Rectal smooth muscle tissue (tissue), 1 donor: ENCODE data around the gene SLX9.

Source experiments
- H3K27ac ChIP-seq: one replicate; pipeline ENCODE4 v1.7.0; 2013; ENCODE audit warnings: low read depth, low read length, inconsistent platforms
- H3K27me3 ChIP-seq: one replicate; pipeline ENCODE4 v1.7.0; 2013; ENCODE audit warnings: low read length; ENCODE audit not compliant: control insufficient read depth, insufficient read depth
- H3K36me3 ChIP-seq: one replicate; pipeline ENCODE4 v1.7.0; 2013; ENCODE audit warnings: low read length; ENCODE audit not compliant: control insufficient read depth, insufficient read depth
- H3K4me1 ChIP-seq: one replicate; pipeline ENCODE4 v1.7.0; 2013; ENCODE audit warnings: low read length; ENCODE audit not compliant: control insufficient read depth, insufficient read depth
- H3K4me3 ChIP-seq: one replicate; pipeline ENCODE4 v1.7.0; 2013; ENCODE audit warnings: low read length
- H3K9ac ChIP-seq: one replicate; pipeline ENCODE4 v1.7.0; 2013; ENCODE audit warnings: low read length

SLX9 gene

GRCh38 chr21:44931501-44932407 lies 8.1 kb upstream of the SLX9 start:
- Histone ChIP-seq H3K4me1 (no peaks in the 10 kb centered on the region), H3K4me3 (peak overlapping the region; percentile 48), H3K36me3 (no peaks in the 10 kb centered on the region), H3K27me3 (peaks cover 8% of the 10 kb centered on the region), H3K27ac (no peak overlapping the region), H3K9ac (no peak overlapping the region)

- no peaks in the 10 kb centered on the region for H3K4me1 ChIP-seq
- no peak overlapping the region for H3K9ac ChIP-seq
- no peaks in the 10 kb centered on the region for H3K36me3 ChIP-seq
- H3K27me3 ChIP-seq, result peaks cover 8% of the 10 kb centered on the region
- H3K4me3 ChIP-seq, result peak overlapping the region; percentile 48
- no peak overlapping the region for H3K27ac ChIP-seq
Measured at GRCh38 chr21:44932408-44933181, 7.2 kb upstream of the SLX9 start.

GRCh38 chr21:44933199-44933917 lies 6.5 kb upstream of the SLX9 start:
- Histone ChIP-seq H3K4me1 (no peaks in the 10 kb centered on the region), H3K27me3 (peaks cover 5% of the 10 kb centered on the region), H3K36me3 (no peaks in the 10 kb centered on the region), H3K27ac (no peak overlapping the region), H3K9ac (no peak overlapping the region), H3K4me3 (no peak overlapping the region)

- H3K27me3 ChIP-seq, result peaks cover 5% of the 10 kb centered on the region
- no peak overlapping the region for H3K4me3 ChIP-seq
- H3K4me1 ChIP-seq, result peaks cover 1% of the 10 kb centered on the region
- H3K27ac ChIP-seq, result no peak overlapping the region
- H3K9ac ChIP-seq, result no peak overlapping the region
- no peaks in the 10 kb centered on the region for H3K36me3 ChIP-seq
Measured at GRCh38 chr21:44933918-44934260, 5.9 kb upstream of the SLX9 start.

GRCh38 chr21:44934276-44934675 lies 5.6 kb upstream of the SLX9 start:
- H3K27ac ChIP-seq, result no peak overlapping the region
- no peaks in the 10 kb centered on the region for H3K36me3 ChIP-seq
- no peak overlapping the region for H3K9ac ChIP-seq
- H3K27me3 ChIP-seq, result peaks cover 5% of the 10 kb centered on the region
- H3K4me1 ChIP-seq, result peaks cover 5% of the 10 kb centered on the region
- H3K4me3 ChIP-seq, result no peak overlapping the region

- peaks cover 5% of the 10 kb centered on the region for H3K4me1 ChIP-seq
- H3K36me3 ChIP-seq, result no peaks in the 10 kb centered on the region
- H3K27me3 ChIP-seq, result peaks cover 5% of the 10 kb centered on the region
- H3K27ac ChIP-seq, result no peak overlapping the region
- H3K9ac ChIP-seq, result no peak overlapping the region
- no peak overlapping the region for H3K4me3 ChIP-seq
Measured at GRCh38 chr21:44934797-44935532, 4.9 kb upstream of the SLX9 start.

- Histone ChIP-seq H3K36me3 (no peaks in the 10 kb centered on the region), H3K9ac (no peak overlapping the region), H3K27me3 (peaks cover 5% of the 10 kb centered on the region), H3K4me1 (peaks cover 6% of the 10 kb centered on the region), H3K4me3 (no peak overlapping the region), H3K27ac (no peak overlapping the region)
Measured at GRCh38 chr21:44935533-44935927, 4.3 kb upstream of the SLX9 start.

GRCh38 chr21:44938772-44939531 lies 877 bp upstream of the SLX9 start:
- peaks cover 6% of the 10 kb centered on the region for H3K36me3 ChIP-seq
- H3K4me3 ChIP-seq, result peak overlapping the region; percentile 78
- H3K27me3 ChIP-seq, result no peaks in the 10 kb centered on the region
- no peak overlapping the region for H3K9ac ChIP-seq
- H3K27ac ChIP-seq, result no peak overlapping the region
- H3K4me1 ChIP-seq, result peaks cover 17% of the 10 kb centered on the region

- Histone ChIP-seq H3K27ac (no peak overlapping the region), H3K4me3 (peak overlapping the region; percentile 78), H3K4me1 (peaks cover 17% of the 10 kb centered on the region), H3K27me3 (no peaks in the 10 kb centered on the region), H3K9ac (peak overlapping the region; percentile 61), H3K36me3 (peaks cover 18% of the 10 kb centered on the region)
Measured at GRCh38 chr21:44940116-44940631, 345 bp downstream of the SLX9 start.

- Histone ChIP-seq H3K4me1 (peaks cover 17% of the 10 kb centered on the region), H3K4me3 (no peak overlapping the region), H3K36me3 (peaks cover 20% of the 10 kb centered on the region), H3K27ac (no peak overlapping the region), H3K27me3 (no peaks in the 10 kb centered on the region), H3K9ac (no peak overlapping the region)
Measured at GRCh38 chr21:44941567-44941966, 1.7 kb downstream of the SLX9 start.

GRCh38 chr21:44942566-44942965 lies 2.7 kb downstream of the SLX9 start:
- no peak overlapping the region for H3K4me3 ChIP-seq
- peaks cover 17% of the 10 kb centered on the region for H3K4me1 ChIP-seq
- H3K36me3 ChIP-seq, result peaks cover 20% of the 10 kb centered on the region
- H3K9ac ChIP-seq, result no peak overlapping the region
- no peak overlapping the region for H3K27ac ChIP-seq
- H3K27me3 ChIP-seq, result no peaks in the 10 kb centered on the region
